ENCODE measurements around the gene KLHL33.
A peak's percentile ranks its signal among the peaks of the same experiment; 100 is the strongest.

KLHL33 gene

DNA sequence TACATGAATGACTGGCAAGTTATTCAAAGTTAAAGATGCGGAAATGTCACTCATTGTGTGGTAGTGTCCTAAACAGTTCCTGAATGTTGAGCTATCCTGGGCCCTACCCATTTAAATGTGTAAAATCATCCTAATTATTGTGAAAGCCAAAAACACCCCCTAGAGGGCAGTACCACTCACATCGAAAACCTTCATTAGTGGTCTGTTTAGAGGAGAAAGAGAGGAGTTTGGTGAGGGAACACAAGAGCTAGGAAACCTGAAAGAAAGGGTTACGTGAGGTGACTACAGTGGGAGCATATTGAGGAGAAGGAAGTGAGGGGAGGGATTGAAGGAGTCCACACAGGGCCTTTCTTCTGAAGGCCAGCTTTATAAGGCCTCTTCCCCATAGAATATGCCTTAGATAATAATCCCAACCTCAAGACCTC, 20.2 kb downstream of the KLHL33 start (continued):
- TF ChIP-seq SP2 (tag by site-specific recombination; IDR thresholded peaks at IDR 0.05) (no peak), ZNF768 (tag by site-specific recombination; IDR thresholded peaks at IDR 0.05) (no peak), ZNF311 (tag by site-specific recombination; IDR thresholded peaks at IDR 0.05; ENCODE audit: borderline replicate concordance) (no peak), ZNF140 (tag by site-specific recombination; IDR thresholded peaks at IDR 0.05) (no peak), ZNF169 (tag by site-specific recombination; IDR thresholded peaks at IDR 0.05) (no peak), ZNF600 (tag by site-specific recombination; IDR thresholded peaks at IDR 0.05) (no peak), ZNF677 (tag by site-specific recombination; IDR thresholded peaks at IDR 0.05) (no peak), ZNF292 (tag by site-specific recombination; IDR thresholded peaks at IDR 0.05; ENCODE audit: borderline replicate concordance, low read depth) (no peak), ZNF121 (tag by site-specific recombination; IDR thresholded peaks at IDR 0.05) (no peak), ZBTB21 (tag by site-specific recombination; IDR thresholded peaks at IDR 0.05) (no peak), ZNF335 (tag by site-specific recombination; conservative IDR thresholded peaks at IDR 0.05) (peak; percentile 34; the same call in 1 of the 2 replicates), ZNF610 (tag by site-specific recombination; IDR thresholded peaks at IDR 0.05; ENCODE audit: borderline replicate concordance) (no peak), ZNF112 (tag by site-specific recombination; IDR thresholded peaks at IDR 0.05) (no peak), KLF7 (tag by site-specific recombination; IDR thresholded peaks at IDR 0.05; ENCODE audit: borderline replicate concordance) (no peak), OVOL3 (tag by site-specific recombination; IDR thresholded peaks at IDR 0.05) (no peak), BCL11B (tag by site-specific recombination; IDR thresholded peaks at IDR 0.05; ENCODE audit: low read depth) (no peak), ZNF433 (tag by site-specific recombination; IDR thresholded peaks at IDR 0.05; ENCODE audit: low read depth) (no peak), ZNF366 (tag by site-specific recombination; conservative IDR thresholded peaks at IDR 0.05) (0 out of 2 replicates have a peak, but pooled peaks have one; percentile 31), ZNF629 (tag by site-specific recombination; IDR thresholded peaks at IDR 0.05) (no peak), ZFHX2 (tag by site-specific recombination; conservative IDR thresholded peaks at IDR 0.05) (no peak), ZNF654 (tag by site-specific recombination; IDR thresholded peaks at IDR 0.05; ENCODE audit: low read depth) (peak; percentile 37; the same call in 1 of the 2 replicates), ZNF555 (tag by site-specific recombination; conservative IDR thresholded peaks at IDR 0.05) (no peak), ZBTB48 (tag by site-specific recombination; IDR thresholded peaks at IDR 0.05) (no peak), ZBTB20 (tag by site-specific recombination; IDR thresholded peaks at IDR 0.05) (no peak)
- TF ChIP-seq, protein P1, sequence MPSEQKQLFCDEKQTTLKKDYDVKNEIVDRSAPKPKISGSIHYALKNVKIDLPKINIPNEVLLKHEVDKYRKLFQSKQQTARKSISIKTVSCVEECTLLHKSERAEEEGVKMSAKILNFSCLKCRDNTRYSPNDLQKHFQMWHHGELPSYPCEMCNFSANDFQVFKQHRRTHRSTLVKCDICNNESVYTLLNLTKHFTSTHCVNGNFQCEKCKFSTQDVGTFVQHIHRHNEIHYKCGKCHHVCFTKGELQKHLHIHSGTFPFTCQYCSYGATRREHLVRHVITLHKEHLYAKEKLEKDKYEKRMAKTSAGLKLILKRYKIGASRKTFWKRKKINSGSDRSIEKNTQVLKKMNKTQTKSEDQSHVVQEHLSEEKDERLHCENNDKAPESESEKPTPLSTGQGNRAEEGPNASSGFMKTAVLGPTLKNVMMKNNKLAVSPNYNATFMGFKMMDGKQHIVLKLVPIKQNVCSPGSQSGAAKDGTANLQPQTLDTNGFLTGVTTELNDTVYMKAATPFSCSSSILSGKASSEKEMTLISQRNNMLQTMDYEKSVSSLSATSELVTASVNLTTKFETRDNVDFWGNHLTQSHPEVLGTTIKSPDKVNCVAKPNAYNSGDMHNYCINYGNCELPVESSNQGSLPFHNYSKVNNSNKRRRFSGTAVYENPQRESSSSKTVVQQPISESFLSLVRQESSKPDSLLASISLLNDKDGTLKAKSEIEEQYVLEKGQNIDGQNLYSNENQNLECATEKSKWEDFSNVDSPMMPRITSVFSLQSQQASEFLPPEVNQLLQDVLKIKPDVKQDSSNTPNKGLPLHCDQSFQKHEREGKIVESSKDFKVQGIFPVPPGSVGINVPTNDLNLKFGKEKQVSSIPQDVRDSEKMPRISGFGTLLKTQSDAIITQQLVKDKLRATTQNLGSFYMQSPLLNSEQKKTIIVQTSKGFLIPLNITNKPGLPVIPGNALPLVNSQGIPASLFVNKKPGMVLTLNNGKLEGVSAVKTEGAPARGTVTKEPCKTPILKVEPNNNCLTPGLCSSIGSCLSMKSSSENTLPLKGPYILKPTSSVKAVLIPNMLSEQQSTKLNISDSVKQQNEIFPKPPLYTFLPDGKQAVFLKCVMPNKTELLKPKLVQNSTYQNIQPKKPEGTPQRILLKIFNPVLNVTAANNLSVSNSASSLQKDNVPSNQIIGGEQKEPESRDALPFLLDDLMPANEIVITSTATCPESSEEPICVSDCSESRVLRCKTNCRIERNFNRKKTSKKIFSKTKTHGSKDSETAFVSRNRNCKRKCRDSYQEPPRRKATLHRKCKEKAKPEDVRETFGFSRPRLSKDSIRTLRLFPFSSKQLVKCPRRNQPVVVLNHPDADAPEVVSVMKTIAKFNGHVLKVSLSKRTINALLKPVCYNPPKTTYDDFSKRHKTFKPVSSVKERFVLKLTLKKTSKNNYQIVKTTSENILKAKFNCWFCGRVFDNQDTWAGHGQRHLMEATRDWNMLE (tag by site-specific recombination; conservative IDR thresholded peaks at IDR 0.05; ENCODE audit: low read depth), result no peak
- TF ChIP-seq, protein P2, sequence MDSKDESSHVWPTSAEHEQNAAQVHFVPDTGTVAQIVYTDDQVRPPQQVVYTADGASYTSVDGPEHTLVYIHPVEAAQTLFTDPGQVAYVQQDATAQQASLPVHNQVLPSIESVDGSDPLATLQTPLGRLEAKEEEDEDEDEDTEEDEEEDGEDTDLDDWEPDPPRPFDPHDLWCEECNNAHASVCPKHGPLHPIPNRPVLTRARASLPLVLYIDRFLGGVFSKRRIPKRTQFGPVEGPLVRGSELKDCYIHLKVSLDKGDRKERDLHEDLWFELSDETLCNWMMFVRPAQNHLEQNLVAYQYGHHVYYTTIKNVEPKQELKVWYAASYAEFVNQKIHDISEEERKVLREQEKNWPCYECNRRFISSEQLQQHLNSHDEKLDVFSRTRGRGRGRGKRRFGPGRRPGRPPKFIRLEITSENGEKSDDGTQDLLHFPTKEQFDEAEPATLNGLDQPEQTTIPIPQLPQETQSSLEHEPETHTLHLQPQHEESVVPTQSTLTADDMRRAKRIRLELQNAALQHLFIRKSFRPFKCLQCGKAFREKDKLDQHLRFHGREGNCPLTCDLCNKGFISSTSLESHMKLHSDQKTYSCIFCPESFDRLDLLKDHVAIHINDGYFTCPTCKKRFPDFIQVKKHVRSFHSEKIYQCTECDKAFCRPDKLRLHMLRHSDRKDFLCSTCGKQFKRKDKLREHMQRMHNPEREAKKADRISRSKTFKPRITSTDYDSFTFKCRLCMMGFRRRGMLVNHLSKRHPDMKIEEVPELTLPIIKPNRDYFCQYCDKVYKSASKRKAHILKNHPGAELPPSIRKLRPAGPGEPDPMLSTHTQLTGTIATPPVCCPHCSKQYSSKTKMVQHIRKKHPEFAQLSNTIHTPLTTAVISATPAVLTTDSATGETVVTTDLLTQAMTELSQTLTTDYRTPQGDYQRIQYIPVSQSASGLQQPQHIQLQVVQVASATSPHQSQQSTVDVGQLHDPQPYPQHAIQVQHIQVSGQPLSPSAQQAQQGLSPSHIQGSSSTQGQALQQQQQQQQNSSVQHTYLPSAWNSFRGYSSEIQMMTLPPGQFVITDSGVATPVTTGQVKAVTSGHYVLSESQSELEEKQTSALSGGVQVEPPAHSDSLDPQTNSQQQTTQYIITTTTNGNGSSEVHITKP (tag by site-specific recombination; IDR thresholded peaks at IDR 0.05), result peak; percentile 94
- TF ChIP-seq, protein P3, sequence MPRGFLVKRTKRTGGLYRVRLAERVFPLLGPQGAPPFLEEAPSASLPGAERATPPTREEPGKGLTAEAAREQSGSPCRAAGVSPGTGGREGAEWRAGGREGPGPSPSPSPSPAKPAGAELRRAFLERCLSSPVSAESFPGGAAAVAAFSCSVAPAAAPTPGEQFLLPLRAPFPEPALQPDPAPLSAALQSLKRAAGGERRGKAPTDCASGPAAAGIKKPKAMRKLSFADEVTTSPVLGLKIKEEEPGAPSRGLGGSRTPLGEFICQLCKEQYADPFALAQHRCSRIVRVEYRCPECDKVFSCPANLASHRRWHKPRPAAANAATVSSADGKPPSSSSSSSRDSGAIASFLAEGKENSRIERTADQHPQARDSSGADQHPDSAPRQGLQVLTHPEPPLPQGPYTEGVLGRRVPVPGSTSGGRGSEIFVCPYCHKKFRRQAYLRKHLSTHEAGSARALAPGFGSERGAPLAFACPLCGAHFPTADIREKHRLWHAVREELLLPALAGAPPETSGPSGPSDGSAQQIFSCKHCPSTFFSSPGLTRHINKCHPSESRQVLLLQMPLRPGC (tag by site-specific recombination; IDR thresholded peaks at IDR 0.05), result no peak
- TF ChIP-seq, protein P4, sequence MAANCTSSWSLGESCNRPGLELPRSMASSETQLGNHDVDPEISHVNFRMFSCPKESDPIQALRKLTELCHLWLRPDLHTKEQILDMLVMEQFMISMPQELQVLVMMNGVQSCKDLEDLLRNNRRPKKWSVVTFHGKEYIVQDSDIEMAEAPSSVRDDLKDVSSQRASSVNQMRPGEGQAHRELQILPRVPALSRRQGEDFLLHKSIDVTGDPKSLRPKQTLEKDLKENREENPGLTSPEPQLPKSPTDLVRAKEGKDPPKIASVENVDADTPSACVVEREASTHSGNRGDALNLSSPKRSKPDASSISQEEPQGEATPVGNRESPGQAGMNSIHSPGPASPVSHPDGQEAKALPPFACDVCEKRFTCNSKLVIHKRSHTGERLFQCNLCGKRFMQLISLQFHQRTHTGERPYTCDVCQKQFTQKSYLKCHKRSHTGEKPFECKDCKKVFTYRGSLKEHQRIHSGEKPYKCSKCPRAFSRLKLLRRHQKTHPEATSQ (tag by site-specific recombination; IDR thresholded peaks at IDR 0.05), result no peak
- TF ChIP-seq, protein P5, sequence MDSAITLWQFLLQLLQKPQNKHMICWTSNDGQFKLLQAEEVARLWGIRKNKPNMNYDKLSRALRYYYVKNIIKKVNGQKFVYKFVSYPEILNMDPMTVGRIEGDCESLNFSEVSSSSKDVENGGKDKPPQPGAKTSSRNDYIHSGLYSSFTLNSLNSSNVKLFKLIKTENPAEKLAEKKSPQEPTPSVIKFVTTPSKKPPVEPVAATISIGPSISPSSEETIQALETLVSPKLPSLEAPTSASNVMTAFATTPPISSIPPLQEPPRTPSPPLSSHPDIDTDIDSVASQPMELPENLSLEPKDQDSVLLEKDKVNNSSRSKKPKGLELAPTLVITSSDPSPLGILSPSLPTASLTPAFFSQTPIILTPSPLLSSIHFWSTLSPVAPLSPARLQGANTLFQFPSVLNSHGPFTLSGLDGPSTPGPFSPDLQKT (IDR thresholded peaks at IDR 0.05; ENCODE audit: borderline replicate concordance, low read depth, low read length), result no peak
